OCI-LY1 (cell line): ENCODE measurements around the gene SLC24A4.

ENCODE experiments used
- H2AFZ ChIP-seq: fragments of 200-600 bp; sonication (generic), shearing (Covaris generic); 2 replicates; pipeline ENCODE4 v1.6.0; 2014; ENCODE audit warnings: antibody characterized with exemption, mild to moderate bottlenecking, low read length
- H3F3A ChIP-seq: fragments of 200-600 bp; sonication (generic), shearing (Covaris generic); 2 replicates; pipeline ENCODE4 v1.6.0; 2014; ENCODE audit warnings: mild to moderate bottlenecking, antibody characterized with exemption, low read length, moderate library complexity; ENCODE audit not compliant: insufficient read depth
- H3K27ac ChIP-seq: fragments of 200-600 bp; sonication (generic); 2 replicates; pipeline ENCODE4 v1.5.1; 2014; ENCODE audit warnings: low read length, mixed run types, mild to moderate bottlenecking, low read depth; ENCODE audit not compliant: poor library complexity, severe bottlenecking
- H3K27me3 ChIP-seq: fragments of 200-600 bp; sonication (generic); 2 replicates; pipeline ENCODE4 v1.6.0; 2014; ENCODE audit warnings: antibody characterized with exemption, mild to moderate bottlenecking, low read length, moderate library complexity; ENCODE audit not compliant: insufficient read depth
- H3K36me3 ChIP-seq: fragments of 200-600 bp; sonication (generic); 2 replicates; pipeline ENCODE4 v1.6.1; 2014; ENCODE audit warnings: mild to moderate bottlenecking, antibody characterized with exemption, low read length, moderate library complexity, mixed read lengths; ENCODE audit not compliant: insufficient read depth
- H3K4me1 ChIP-seq: fragments of 200-600 bp; sonication (generic); 2 replicates; pipeline ENCODE4 v1.5.1; 2014; ENCODE audit warnings: mild to moderate bottlenecking, low read length, moderate library complexity; ENCODE audit not compliant: insufficient read depth, severe bottlenecking
- H3K4me2 ChIP-seq: fragments of 200-600 bp; sonication (generic), shearing (Covaris generic); 2 replicates; pipeline ENCODE4 v1.6.1; 2014; ENCODE audit warnings: low read length
- H3K4me3 ChIP-seq: fragments of 200-600 bp; sonication (generic); 2 replicates; pipeline ENCODE4 v1.5.1; 2014; ENCODE audit warnings: low read length, low read depth, mild to moderate bottlenecking, mixed read lengths; ENCODE audit not compliant: poor library complexity, severe bottlenecking
- H3K79me2 ChIP-seq: fragments of 200-600 bp; shearing (Covaris generic); 2 replicates; pipeline ENCODE4 v1.6.1; 2016; ENCODE audit warnings: mixed run types, low read length, mixed read lengths; ENCODE audit not compliant: insufficient read depth
- H3K9ac ChIP-seq: fragments of 200-600 bp; sonication (generic), shearing (Covaris generic); 2 replicates; pipeline ENCODE4 v1.6.1; 2014; ENCODE audit warnings: mild to moderate bottlenecking, low read length, mixed read lengths
- H3K9me2 ChIP-seq: fragments of 200-600 bp; sonication (generic), shearing (Covaris generic); 2 replicates; pipeline ENCODE4 v1.6.1; 2014; ENCODE audit warnings: low read depth, mild to moderate bottlenecking, low read length, mixed read lengths
- H3K9me3 ChIP-seq: fragments of 200-600 bp; shearing (Covaris generic); 2 replicates; pipeline ENCODE4 v1.6.1; 2014; ENCODE audit warnings: low read length, mixed read lengths
- H4K20me1 ChIP-seq: fragments of 200-600 bp; sonication (generic), shearing (Covaris generic); 2 replicates; pipeline ENCODE4 v1.6.0; 2016; ENCODE audit warnings: mild to moderate bottlenecking, low read length; ENCODE audit not compliant: insufficient read depth
- EZH2 ChIP-seq: fragments of 200-600 bp; sonication (generic), shearing (Covaris generic); IDR thresholded peaks from 2 replicates; pipeline ENCODE4 v1.8.0; 2017; ENCODE audit warnings: borderline replicate concordance, mixed run types, mild to moderate bottlenecking, antibody characterized with exemption, low read length, moderate library complexity, mixed read lengths
- TF ChIP-seq, protein P1 (sequence below): fragments of 200-600 bp; sonication (generic), shearing (Covaris generic); IDR thresholded peaks from 2 replicates; pipeline ENCODE4 v1.5.1; 2017; ENCODE audit warnings: mild to moderate bottlenecking, antibody characterized with exemption, low read length, moderate library complexity, mixed read lengths

Gene SLC24A4

DNA sequence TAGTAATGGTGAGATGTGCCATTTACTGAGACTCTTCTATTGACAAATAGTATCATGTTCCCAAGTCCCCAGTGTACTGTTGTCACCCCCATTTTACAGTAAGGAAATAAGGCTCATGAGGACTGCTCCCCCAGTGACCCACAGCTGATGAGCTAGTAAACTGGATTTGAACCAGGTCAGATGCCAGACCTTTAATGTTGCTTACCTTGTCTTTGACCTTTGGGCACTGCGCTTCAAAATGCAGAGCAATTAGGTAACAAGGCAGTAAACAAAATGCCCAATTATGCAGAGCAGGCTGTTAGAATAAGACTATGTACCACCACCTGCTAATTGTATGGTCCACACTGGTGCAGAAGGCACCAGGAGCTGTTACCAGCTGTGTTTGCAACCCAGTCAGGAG lies 152.1 kb downstream of the SLC24A4 start:
- Histone ChIP-seq H3K36me3 (no peaks in the 10 kb centered on the region), H3K9me2 (no peaks in the 10 kb centered on the region), H3K79me2 (no peaks in the 10 kb centered on the region), H4K20me1 (no peaks in the 10 kb centered on the region), H3K9ac (no peak overlapping the region), H3K9me3 (no peaks in the 10 kb centered on the region), H3F3A (no peaks in the 10 kb centered on the region), H3K27me3 (no peaks in the 10 kb centered on the region), H3K27ac (no peak overlapping the region), H2AFZ (no peak overlapping the region), H3K4me1 (no peaks in the 10 kb centered on the region), H3K4me2 (no peak overlapping the region), H3K4me3 (no peak overlapping the region)
- TF ChIP-seq EZH2: no peak
- TF ChIP-seq, protein P1, sequence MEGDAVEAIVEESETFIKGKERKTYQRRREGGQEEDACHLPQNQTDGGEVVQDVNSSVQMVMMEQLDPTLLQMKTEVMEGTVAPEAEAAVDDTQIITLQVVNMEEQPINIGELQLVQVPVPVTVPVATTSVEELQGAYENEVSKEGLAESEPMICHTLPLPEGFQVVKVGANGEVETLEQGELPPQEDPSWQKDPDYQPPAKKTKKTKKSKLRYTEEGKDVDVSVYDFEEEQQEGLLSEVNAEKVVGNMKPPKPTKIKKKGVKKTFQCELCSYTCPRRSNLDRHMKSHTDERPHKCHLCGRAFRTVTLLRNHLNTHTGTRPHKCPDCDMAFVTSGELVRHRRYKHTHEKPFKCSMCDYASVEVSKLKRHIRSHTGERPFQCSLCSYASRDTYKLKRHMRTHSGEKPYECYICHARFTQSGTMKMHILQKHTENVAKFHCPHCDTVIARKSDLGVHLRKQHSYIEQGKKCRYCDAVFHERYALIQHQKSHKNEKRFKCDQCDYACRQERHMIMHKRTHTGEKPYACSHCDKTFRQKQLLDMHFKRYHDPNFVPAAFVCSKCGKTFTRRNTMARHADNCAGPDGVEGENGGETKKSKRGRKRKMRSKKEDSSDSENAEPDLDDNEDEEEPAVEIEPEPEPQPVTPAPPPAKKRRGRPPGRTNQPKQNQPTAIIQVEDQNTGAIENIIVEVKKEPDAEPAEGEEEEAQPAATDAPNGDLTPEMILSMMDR: no peak

DNA sequence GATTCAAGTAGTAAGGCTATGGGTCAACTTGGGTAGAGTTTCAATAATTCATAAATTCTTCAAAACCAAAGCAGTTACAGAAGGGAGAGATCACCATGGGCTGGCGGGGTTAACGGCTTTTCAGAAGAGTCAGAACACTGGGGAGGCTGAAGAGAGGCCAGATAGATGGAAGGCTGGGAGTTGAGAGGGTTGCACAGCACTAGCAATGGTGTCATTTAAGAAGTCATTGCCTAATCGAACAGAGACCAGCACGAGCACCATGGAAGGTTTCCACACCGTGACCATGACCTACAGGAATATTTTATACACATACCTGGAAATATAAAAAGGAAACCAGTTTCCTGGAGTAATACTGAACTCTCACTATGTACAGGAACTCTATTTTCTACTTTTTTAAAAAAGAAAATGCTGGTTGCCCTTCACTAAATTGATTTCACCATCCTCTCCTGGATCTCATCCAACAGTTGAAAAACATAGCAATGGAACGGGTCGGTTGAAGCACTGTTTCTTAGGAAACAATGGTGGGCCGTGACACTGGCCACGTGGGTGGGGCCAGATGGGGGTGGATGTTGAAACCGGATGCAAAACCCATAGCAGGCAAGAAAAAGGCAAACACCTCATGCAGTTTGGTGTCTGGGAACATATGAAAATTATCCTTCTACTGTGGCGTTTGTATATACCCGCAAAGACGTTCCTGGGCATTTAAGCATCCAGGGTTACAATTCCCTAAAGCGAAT lies 152.7 kb downstream of the SLC24A4 start:
- Histone ChIP-seq H3K27me3 (no peaks in the 10 kb centered on the region), H3K79me2 (no peaks in the 10 kb centered on the region), H4K20me1 (no peaks in the 10 kb centered on the region), H3K9ac (no peak overlapping the region), H3K4me2 (no peak overlapping the region), H3K4me3 (no peak overlapping the region), H3K36me3 (no peaks in the 10 kb centered on the region), H3K27ac (no peak overlapping the region), H2AFZ (no peak overlapping the region), H3K9me3 (no peaks in the 10 kb centered on the region), H3K4me1 (no peaks in the 10 kb centered on the region), H3K9me2 (no peaks in the 10 kb centered on the region), H3F3A (no peaks in the 10 kb centered on the region)
- TF ChIP-seq EZH2: no peak
- TF ChIP-seq, protein P1: no peak

DNA sequence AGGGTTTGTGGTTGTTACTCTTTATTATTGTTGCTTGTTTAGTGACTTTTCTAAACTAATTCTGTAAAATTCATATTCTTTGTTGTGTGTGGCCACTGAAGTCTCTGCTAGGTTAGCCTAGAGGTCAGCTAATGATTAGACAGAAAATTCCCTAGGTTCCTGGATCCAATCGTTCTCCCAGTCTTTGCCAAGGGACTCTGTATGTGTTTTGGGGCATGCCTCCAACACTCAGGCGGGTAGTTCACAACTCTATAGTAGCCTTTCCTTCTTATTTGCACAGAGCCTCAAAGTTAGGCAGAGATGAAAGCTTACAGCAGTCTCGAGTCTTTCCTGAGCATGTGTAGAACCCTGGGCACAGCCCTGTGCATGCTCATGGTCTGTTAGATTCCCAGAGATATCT lies 157.9 kb downstream of the SLC24A4 start:
- Histone ChIP-seq H3K36me3 (no peaks in the 10 kb centered on the region), H3K4me3 (no peak overlapping the region), H4K20me1 (no peaks in the 10 kb centered on the region), H3K9me2 (no peaks in the 10 kb centered on the region), H3K4me1 (no peaks in the 10 kb centered on the region), H3K9me3 (no peaks in the 10 kb centered on the region), H2AFZ (no peak overlapping the region), H3K4me2 (no peak overlapping the region), H3K27ac (no peak overlapping the region), H3K9ac (no peak overlapping the region), H3K79me2 (no peaks in the 10 kb centered on the region), H3F3A (no peaks in the 10 kb centered on the region), H3K27me3 (no peaks in the 10 kb centered on the region)
- TF ChIP-seq, protein P1: no peak
- no peak for TF ChIP-seq EZH2
